Upper lobe of right lung (tissue), 1 donor: ENCODE results near the gene SMAD6. TPM values are rescaled to one million over a fixed set of nuclear protein-coding genes. Genes with fewer than 3 reads are reported as not detected.
A peak's percentile ranks its signal among the peaks of the same experiment; 100 is the strongest.

Experiments used
- ATAC-seq: fragments of 200-7000 bp; cut with Tn5 transposase; one replicate; pipeline ENCODE4 v1.9.1; 2020; ENCODE audit warnings: mild to moderate bottlenecking, moderate library complexity
- DNase-seq: peaks from one replicate; pipeline ENCODE4 v3.0.0-alpha.2; 2020
- H3K27ac ChIP-seq: fragments of 200-600 bp; one replicate; pipeline ENCODE4 v1.8.0; 2022
- H3K27me3 ChIP-seq: fragments of 200-600 bp; one replicate; pipeline ENCODE4 v1.8.0; 2022; ENCODE audit warnings: mild to moderate bottlenecking
- H3K36me3 ChIP-seq: fragments of 200-600 bp; one replicate; pipeline ENCODE4 v1.8.0; 2022
- H3K4me1 ChIP-seq: fragments of 200-600 bp; one replicate; pipeline ENCODE4 v1.8.0; 2022
- H3K4me3 ChIP-seq: fragments of 200-600 bp; one replicate; pipeline ENCODE4 v1.8.0; 2022; ENCODE audit warnings: mild to moderate bottlenecking
- H3K9me3 ChIP-seq: fragments of 200-600 bp; one replicate; pipeline ENCODE4 v1.8.0; 2022
- CTCF ChIP-seq: fragments of 200-600 bp; IDR thresholded peaks from one replicate; pipeline ENCODE4 v1.8.0; 2022; ENCODE audit warnings: antibody characterized with exemption
- intact Hi-C: fragments of 100-400 bp; cut with DNase I; formaldehyde crosslinking; loops from one replicate; pipeline ENCODE4 v1.11.0; 2022
- total RNA-seq: library from RNA; stranded (reverse); fragmentation: NEBNext Ultra II Directional; extraction: Animal tissue kit (Norgen Biotek cat#: 25700); gene quantifications from one replicate; pipeline ENCODE4 v1.2.1, GENCODE V29; 2021
- donor health status: DM: no; HTN: yes; CAD: no; lungs with severe emphysema.

SMAD6 gene
- total RNA-seq, 1 donor from 2014 or later = 167 TPM

- intact Hi-C loops = loop anchor here (5.0 kb wide), 1 partner anchor 58 kb away; no protein-coding TSS in a partner anchor
- no peak overlapping the region for H3K27ac ChIP-seq
- peak; percentile 85 for ATAC-seq
- H3K27me3 ChIP-seq = no peaks in the 10 kb centered on the region
- peak; percentile 59 for TF ChIP-seq CTCF
- H3K4me3 ChIP-seq = no peak overlapping the region
- H3K36me3 ChIP-seq = no peaks in the 10 kb centered on the region
- no peaks in the 10 kb centered on the region for H3K4me1 ChIP-seq
- DNase-seq = peak; percentile 70
- no peaks in the 10 kb centered on the region for H3K9me3 ChIP-seq
Measured at GRCh38 chr15:66789029-66790025, 87.3 kb downstream of the SMAD6 start.

GRCh38 chr15:66795851-66796250 lies 93.8 kb downstream of the SMAD6 start:
- no peaks in the 10 kb centered on the region for H3K27me3 ChIP-seq
- no peak overlapping the region for H3K4me3 ChIP-seq
- ATAC-seq (no peak), DNase-seq (no peak)
- H3K27ac ChIP-seq = no peak overlapping the region
- H3K4me1 ChIP-seq = no peaks in the 10 kb centered on the region
- no peaks in the 10 kb centered on the region for H3K36me3 ChIP-seq
- intact Hi-C loops = no loop called here
- no peaks in the 10 kb centered on the region for H3K9me3 ChIP-seq
- no peak for TF ChIP-seq CTCF

GRCh38 chr15:66796343-66796742 lies 94.3 kb downstream of the SMAD6 start:
- ATAC-seq = no peak
- no peak for DNase-seq
- Histone ChIP-seq H3K9me3 (no peaks in the 10 kb centered on the region), H3K36me3 (no peaks in the 10 kb centered on the region), H3K27me3 (no peaks in the 10 kb centered on the region), H3K4me3 (no peak overlapping the region), H3K27ac (no peak overlapping the region), H3K4me1 (no peaks in the 10 kb centered on the region)
- intact Hi-C loops = no loop called here
- TF ChIP-seq CTCF = no peak

- Histone ChIP-seq H3K36me3 (no peaks in the 10 kb centered on the region), H3K4me1 (peaks cover 15% of the 10 kb centered on the region), H3K27ac (no peak overlapping the region), H3K4me3 (no peak overlapping the region), H3K27me3 (no peaks in the 10 kb centered on the region), H3K9me3 (no peaks in the 10 kb centered on the region)
- ATAC-seq (no peak), DNase-seq (no peak)
- TF ChIP-seq CTCF = no peak
- intact Hi-C loops = no loop called here
Measured at GRCh38 chr15:66797921-66798320, 95.9 kb downstream of the SMAD6 start.

GRCh38 chr15:66798426-66799061 lies 96.5 kb downstream of the SMAD6 start:
- intact Hi-C loops = no loop called here

More at GRCh38 chr15:66798426-66799061, 96.5 kb downstream of the SMAD6 start:
- H3K4me1 ChIP-seq = peaks cover 21% of the 10 kb centered on the region
- TF ChIP-seq CTCF = no peak
- H3K27me3 ChIP-seq = no peaks in the 10 kb centered on the region
- no peak overlapping the region for H3K4me3 ChIP-seq
- no peaks in the 10 kb centered on the region for H3K36me3 ChIP-seq
- H3K27ac ChIP-seq = no peak overlapping the region
- ATAC-seq (no peak), DNase-seq (no peak)
- no peaks in the 10 kb centered on the region for H3K9me3 ChIP-seq
